CD4-positive, alpha-beta T cell treated with Interleukin-17A for 1 hour (primary cell): ENCODE results near the gene LSM14B.

Experiments
- DNase-seq: peaks from one replicate; pipeline ENCODE4 v3.0.0-alpha.2; 2020

Gene LSM14B

DNA sequence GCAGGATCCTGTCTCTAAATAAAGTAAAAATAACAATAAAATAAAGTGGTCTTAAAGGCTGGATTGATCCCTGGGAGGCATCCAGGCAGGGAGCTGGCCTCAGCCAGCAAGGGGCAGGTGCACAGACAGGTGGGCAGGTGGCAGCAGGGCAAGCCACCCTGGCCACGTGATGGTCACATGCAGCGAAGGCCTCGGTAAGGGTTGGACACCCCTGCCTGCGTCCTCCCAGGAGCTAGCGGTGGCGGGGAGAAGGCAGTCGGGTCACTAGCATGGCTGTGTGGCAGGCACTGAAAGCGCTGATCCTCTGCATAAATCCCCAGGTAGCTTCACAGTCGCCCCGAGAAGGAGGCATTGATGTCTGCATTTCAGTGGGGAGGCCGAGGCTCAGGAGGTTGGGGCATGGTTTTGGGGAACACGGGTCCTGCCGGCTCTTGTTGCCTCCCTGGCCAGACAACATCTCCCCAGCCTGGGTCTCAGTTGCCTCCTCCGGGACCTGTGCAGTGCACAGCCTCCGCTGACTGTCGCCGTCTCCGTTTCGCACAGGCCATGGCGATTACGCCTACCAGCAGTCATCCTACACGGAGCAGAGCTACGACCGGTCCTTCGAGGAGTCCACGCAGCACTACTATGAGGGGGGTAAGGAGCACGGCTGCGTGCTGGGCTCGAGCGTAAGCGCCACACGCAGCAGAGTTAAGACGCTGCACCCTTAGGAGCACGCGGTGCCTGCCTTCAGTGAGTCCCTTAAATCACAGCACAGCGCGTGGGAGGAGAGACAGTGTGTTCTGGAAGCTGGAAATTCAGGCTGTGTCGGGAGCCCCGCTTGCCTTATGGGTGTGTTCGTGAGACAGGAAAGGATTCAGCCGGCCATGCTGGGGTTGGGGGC, 42.8 kb downstream of the LSM14B start:
- no peak for DNase-seq

DNA sequence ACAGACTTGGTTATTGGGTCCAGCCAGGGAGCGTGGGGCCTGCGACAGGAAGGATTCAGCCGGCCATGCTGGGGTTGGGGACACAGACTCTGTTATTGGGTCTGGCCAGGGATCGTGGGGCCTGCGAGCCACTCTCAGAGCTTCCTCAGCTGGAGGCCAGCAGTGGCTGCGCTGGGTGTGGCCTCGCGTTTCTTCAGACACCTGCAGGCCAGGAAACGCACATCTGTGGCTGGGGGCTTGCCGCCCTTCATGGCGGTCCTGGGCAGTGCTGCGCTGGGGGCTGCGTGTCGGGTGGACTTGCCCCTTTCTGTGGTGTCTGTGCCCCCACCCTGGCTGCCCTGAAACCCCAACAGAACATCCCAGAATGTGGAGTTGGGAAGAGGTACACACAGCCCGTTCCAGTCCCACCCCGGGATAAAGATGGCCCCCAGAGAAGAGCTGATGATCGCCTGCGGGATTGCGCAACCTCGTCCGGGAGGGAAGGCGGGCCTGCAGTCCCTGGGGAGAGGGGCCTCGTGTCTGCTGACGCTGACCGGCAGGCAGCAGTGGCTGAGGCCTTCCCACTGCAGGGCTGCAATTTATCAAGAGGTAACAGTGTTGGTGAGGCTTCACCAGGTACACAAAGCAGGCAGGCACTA, 43.6 kb downstream of the LSM14B start:
- DNase-seq, result no peak

DNA sequence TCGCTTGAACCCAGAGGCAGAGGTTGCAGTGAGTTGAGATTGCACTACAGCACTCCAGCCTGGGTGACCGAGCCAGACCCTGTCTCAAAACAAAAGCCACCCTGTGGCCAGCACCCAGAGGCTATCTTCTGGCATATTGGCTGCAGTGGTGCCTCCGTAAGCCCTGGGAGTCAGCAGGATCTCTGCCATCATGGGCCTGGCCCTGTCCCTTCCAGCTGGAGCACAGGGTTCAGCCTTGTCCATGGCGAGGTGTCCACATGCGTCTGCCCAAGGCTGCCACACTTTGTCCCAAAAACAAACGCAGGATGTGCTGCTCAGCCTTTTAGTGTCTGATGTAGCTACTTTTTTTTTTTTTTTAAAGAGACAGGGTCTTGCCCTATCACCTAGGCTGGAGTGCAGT, 45.2 kb downstream of the LSM14B start:
- no peak for DNase-seq

DNA sequence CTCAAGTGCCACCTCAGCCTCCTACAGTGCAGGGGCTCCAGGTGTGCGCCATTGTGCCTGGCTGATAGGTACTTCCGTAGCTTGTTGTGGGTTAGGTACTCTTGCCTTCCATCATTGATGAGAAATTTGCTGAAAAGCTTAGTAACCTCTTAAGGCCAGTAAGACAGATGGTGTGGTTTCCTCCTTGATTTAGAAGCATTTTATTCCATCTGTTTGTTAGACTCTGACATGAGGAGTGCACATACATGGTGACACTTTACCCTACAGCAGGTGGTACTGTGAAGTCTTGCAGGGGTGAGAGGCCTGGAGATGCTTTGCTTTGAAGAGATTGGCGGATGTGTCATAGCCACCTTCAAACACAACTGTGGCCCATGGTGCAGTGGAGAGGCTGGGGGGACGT, 45.8 kb downstream of the LSM14B start:
- DNase-seq, result no peak

DNA sequence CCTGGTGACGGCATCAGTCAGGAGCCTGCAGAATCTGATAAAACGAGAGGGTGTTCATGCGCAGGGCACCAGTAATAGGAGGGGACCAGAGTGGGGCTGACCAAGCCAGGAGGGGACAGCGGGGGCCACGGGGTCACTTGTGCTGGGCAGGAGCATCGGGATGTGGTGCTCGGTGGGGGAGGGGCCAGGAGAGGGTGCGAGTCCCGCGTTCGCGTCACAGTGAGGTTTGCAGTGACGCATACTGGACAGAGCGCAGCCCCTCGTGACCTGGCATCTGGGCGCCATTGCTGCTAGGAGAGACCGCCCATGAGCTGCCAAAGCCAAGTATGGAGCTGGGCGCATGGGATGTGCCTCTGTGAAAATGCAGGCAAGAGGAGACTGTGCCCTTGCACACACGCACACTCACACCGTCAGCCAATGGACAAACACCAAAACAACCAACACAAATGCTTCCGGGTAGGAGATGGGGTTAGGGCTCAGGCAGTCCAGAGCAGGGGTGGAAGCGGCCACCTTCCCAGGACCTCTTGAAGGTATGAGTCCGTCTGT, 46.7 kb downstream of the LSM14B start:
- no peak for DNase-seq

DNA sequence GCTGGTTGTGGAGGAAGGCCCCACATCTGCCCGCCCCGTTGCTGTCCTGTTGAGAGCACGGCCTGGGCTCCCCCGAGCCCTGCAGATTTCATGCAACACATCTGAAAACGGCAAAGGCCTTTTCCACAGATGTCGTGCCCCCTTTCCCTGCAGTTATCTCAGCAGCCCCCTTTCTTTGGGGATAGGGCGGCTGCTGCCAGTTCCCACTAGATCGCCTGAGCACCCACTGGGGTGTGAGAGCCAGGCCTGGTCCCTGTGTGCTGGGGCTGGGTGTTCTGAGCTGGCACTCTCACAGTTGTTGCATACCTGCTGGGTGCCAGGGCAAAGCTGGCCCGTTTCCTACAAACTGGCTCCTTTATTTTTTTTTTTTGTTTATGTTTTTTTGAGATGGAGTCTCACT, 48.3 kb downstream of the LSM14B start:
- DNase-seq, result no peak

DNA sequence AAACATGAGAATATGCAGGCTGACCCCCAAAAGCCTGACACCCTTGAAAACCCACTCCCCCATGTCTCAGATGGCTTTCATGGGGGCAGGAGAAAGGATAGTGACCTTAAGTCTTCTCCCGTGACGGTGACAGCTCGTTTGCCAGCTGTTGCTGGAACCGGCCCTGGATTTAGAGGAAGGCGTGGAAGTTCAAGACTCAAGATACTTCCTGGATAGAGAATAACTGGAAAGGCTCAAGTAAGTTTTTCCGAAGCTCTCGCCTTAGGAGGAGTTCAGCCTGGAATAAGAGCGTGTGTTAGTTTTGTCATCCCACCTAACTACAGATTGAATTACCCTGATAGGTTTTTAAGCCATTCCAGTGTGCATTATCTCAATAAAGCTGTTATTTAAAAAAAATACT, 49.0 kb downstream of the LSM14B start:
- DNase-seq, result no peak

DNA sequence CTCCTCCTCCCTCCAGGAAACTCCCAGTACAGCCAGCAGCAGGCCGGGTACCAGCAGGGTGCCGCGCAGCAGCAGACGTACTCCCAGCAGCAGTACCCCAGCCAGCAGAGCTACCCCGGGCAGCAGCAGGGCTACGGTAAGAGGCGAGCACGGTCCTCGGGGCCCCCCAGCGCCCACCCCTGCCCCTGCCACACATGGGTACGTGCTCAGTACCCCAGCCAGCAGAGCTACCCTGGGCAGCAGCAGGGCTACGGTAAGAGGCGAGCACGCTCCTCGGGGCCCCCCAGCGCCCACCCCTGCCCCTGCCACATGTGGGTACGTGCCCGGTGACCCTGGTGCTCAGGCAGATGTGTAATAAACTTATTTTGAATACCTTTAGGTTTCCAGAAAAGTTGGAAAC, 50.4 kb downstream of the LSM14B start:
- DNase-seq, result no peak

DNA sequence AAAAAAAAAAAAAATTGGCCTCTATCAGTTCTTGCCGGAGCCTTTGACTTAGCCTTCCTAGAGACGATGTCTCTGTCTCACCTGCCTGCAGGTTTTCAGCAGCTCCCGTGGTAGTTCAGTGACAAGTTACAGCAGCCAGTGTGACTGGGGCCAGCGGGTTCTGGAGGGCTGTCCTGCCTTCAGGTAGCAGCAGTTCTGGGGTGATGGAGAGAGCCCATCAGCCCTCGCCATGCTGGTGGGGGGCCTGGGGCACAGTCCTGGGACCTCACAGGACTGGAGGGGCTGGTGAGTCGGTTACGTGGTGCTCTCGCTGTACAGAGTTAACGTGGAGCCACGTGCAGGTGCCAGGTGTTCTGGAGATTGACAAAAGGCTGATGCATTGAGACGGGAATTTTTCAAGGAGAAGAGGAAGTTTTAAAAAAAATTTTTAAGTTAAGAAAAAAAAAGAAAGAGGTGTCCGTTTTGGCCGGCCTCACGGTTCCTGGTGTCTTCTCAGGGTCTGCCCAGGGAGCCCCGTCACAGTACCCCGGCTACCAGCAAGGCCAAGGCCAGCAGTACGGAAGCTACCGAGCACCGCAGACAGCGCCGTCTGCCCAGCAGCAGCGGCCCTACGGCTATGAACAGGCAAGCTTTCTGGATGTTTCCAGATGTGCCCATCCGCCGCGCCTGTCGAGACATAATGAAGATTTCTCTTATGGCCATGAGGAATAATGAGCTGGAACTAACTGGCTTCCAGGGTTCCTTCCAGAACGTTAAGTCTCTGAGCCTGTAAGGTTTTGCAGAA, 51.9 kb downstream of the LSM14B start:
- no peak for DNase-seq

DNA sequence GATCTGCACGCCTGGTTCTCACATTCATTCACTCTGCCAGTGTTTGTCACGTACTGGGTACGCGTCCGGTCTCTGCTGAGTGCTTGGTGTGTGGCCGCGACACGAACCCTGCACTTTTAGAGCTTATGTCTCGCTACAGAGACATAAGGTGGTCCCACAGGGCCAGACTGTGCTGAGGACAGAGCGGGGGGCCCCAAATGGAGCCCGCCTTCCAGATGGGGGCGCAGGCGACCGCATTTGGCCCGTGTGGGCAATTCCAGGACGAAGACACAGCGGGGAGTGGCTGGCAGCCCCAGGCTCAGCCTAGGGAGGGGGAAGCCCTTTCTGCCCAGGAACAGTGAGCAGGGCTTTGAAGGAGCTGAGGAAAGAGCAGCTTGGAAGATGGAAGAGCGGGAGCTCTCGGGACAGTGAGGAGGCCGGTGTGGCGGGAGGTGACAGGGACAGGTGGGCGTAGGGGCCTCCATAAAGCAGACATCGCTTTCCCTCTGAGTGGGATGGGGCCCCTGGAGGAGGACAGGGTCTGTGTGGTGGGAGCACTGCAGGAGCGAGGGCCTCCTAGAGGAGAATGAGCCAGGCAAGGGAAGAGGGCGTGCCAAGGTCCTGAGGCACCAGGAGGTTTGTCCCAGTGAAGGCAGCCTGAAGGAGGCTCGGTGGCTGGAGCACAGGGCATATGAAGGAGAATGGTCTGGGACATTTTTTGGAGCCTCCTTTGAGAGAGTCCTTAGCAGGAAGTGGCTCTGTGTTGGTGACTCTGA, 52.8 kb downstream of the LSM14B start:
- DNase-seq, result no peak

DNA sequence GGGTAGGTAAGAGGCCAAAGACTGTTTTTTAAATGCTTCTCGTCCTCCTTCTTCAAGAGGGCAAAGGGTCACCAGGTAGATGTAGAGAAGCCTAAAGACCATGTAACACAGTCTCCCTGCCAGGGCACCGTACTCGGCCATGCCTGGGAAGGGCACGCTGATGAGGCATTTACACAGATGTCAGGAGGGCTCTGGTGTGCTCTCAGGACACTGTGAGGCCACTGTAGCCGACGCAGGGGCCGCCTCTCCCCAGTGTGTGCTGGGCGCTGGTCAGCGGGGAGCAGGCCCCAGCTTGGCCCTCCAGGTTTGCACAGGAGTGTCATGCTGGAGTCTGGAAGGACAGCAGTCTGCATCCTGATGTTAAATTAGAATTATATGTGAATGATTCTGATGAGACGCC, 53.4 kb downstream of the LSM14B start:
- DNase-seq, result no peak

DNA sequence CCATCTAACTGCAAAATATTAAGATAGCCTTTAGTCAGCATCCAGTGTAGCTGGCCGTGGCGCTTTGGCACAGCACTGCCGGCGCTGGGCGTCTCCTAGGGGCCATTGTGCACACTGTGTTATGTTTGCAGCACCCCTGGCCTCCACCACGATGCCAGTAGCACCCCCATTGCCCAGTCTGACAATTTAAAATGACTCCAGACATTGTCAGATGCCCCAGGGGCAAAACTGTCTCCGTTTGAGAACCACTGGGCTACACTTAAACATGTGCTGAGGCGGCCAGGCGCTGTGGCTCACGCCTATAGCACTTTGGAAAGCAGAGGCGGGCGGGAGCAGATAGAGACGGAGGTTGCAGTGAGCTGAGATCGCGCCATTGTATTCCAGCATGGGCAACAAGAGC, 54.6 kb downstream of the LSM14B start:
- DNase-seq, result no peak

DNA sequence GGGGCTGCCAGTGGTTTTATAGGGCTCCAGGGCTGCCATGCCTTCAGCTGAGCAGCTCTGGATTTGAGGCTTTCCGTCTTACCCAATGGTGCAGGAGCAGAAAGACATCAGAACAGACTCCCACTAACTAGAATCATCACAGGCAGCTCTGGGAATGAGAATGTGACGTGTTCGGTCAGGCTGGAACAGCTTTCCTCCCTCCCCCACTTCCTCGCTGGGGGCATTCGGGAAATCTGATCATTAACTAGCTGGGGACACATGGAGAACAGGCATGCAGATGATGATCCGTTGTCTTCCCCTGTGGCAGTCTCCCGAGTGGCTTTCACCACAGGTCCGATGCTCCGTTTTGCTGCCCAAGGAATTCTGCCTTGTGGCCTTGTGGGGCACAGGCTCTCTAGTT, 55.0 kb downstream of the LSM14B start:
- DNase-seq, result no peak

DNA sequence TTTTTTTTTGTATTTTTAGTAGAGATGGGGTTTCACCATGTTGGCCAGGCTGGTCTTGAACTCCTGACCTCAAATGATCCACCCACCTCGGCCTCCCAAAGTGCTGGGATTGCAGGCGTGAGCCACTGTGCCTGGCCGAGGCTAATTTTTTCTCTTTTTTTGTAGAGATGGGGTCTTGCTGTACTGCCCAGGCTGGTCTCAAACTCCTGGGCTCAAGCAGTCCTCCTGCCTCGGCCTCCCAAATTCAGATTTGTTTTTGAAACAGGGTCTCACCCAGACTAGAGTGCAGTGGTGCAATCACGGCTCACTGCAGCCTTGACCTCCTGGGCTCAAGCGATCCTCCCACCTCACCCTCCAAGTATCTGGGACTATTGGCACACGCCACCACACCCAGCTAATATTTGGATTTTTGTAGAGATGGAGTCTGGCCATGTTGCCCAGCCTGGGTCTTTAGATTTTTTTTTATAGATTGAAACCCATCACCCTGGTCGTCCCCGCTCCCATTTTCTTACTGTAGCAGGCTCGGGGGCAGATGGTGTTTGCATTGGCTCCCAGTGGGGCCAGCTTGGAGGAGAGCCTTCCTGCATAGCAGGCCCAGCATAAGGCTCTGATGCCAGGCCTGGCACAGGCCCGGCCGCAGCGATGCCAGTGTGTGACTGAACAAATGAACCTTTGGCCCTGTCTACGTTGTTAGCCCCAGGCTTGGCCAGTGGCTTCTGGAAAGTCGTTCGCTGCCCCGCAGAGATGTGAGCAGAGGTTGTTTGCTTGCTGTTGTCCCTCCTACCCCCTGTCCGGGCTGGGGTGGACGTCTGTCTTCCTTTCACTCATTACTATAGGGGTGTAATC, 56.3 kb downstream of the LSM14B start:
- no peak for DNase-seq

DNA sequence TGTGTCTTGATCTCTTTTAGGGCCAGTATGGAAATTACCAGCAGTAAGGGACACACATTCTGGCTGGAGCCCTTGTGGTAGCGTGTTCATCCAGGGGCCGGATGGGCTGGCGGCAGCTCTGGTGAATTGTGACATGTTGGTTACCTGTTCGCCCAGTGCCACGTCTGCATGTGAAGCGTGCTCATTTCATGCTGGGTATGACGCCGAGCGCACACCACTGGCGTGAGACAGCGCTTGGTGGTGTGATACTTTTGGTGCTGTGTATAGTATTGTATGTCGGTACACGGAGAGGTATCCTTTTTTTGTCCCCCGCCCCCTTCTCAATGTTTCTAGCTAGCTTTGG, 56.9 kb downstream of the LSM14B start:
- DNase-seq, result no peak

DNA sequence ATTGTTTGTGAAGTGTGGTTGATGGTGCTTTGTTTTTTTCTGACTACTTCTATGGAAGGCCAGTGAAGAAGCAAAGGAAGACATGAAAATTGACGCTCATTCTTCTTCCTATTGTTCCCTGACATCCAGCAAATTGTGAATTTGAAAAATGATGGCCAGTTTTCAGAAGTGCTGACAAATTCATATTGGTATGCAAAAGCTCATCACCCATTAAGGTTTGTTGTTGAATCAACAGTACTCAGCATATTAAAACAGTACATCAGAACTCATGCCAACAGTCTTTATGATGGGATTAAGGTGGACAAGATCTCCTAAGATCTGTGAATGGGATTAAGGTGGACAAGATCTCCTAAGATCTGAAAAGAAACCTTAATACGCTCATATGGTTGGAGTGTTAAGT, 59.5 kb downstream of the LSM14B start:
- DNase-seq, result no peak

DNA sequence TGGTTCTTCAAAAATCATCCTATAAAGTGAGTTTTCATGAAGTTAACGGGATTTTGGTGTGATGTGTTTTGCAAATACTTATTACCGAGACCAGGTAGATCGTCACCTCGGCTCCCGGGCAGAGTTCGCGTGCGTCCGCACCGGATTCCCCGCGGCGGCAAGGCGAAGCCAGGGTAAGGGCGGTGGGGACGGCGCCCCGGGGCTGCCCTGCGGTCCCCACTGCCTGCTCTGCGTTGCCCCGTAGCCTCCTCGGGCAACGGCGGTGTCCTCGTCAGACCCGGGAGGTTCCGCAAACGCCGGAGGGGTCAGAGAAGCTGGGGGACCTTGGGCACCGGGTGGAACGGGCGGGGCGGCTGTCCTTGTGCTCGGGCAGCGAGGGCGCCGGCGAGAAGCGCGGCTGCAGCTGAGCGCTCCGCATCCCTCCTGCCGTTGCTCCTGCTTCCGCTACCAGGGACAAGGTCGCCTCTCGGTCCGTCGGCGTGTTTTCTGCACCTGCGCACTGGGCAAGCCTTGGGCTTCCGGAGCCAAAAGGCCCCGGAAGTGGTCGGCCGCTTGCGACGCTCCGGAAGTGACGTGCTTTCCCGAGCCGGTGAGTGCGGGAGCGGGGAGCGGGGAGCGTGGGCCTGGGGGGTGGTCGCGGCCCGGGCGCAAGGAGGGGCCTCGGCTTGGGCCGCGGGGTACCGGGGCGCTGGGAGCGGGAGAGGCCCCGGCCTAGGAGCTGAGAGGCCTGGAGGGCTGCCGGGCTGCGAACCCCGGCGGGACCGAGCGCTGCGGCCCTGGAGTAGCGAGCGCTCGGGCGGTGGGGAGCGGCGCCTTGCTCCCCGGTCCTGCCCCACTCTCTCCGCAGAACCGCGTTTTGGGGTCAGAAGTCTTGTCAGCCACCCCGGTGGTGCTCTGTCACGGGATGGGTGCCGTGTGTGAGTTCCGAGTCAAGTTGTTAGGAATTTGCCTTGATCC, 60.5 kb downstream of the LSM14B start, which contains the start of gene MTG2:
TSS of gene MTG2 (plus strand) at position 560 of the 957 bp plus-strand sequence. CDS start 10,393 bp downstream, outside the sequence.
- peak; percentile 95 for DNase-seq

DNA sequence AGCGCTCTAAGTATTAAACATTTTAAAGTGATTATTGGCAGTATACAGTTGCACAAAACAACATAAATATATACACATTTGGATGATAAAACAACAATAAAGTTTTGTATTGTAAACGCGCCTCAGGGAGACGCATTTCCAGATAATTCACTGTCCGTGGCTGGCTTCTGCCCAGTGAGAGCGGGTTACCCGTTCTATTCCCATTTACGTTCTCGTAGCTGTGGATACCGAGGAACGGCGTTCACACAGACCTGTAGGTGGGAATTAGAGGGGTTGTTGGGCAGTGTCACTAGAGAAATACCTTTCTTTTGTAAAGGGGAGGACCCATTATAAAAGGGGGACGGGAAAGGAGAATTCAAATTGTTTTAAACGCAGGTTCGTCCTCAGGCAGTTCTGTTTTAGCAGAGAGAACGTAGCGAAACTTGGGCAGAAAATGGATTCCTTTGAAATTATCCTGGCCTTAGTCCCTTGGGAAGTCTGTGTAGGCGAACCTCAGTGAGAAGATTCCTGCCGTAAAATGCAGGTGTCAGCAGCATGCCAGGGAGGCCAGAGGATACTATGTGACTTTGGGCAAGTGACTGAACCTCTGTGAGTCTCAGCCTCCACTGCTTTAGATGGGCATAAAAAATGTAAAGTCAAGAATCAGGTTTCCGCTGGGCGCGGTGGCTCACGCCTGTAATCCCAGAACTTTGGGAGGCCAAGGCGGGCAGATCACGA, 61.3 kb downstream of the LSM14B start:
- peak; percentile 7 for DNase-seq
